ENCODE data around the gene CAMTA1.

- TF ChIP-seq CTCF (IDR thresholded peaks at IDR 0.05) (no peak), POLR2AphosphoS5 (IDR thresholded peaks at IDR 0.05) (no peak), POLR2A (IDR thresholded peaks at IDR 0.05) (no peak), EP300 (IDR thresholded peaks at IDR 0.05) (no peak)
Measured at GRCh38 chr1:6981595-6981994, 196.3 kb downstream of the CAMTA1 start.

Data from stomach (tissue), 4 donors.